ENCODE data around the gene ARHGAP45. TPM values are rescaled to one million over a fixed set of nuclear protein-coding genes. Genes with fewer than 3 reads are reported as not detected.

ARHGAP45 gene
- total RNA-seq, 1 experiment from 2014 or later: 45.3 TPM

GRCh38 chr19:1125601-1126467 is 58.9 kb downstream of the ARHGAP45 start:
- H3K9me3 ChIP-seq (ENCODE audit: low read length): no peaks in the 10 kb centered on the region
- no peaks in the 10 kb centered on the region for H3K9me2 ChIP-seq (replicated peaks; ENCODE audit: low read length)
- H3F3A ChIP-seq (ENCODE audit: low read length, unreplicated experiment): no peaks in the 10 kb centered on the region
- POLR2A ChIA-PET (ENCODE audit: unreplicated experiment): no interaction called here
- no peaks in the 10 kb centered on the region; the same call in 1 of the 2 replicates for H3K4me1 ChIP-seq (ENCODE audit: insufficient read depth, low read length)
- H3K27me3 ChIP-seq (ENCODE audit: low read length): no peaks in the 10 kb centered on the region
- CTCF ChIA-PET: no interaction called here
- DNase-seq (peak; percentile 12), ATAC-seq (peak; percentile 64)
- BruUV-seq (replicated peaks): no TSS peak
- H3K4me2 ChIP-seq (ENCODE audit: low read length): no peak overlapping the region
- H3K36me3 ChIP-seq (ENCODE audit: low read depth, low read length): peaks cover 24% of the 10 kb centered on the region
- H3K27ac ChIP-seq (ENCODE audit: low read length): no peak overlapping the region
- peaks cover 8% of the 10 kb centered on the region; the same call in 1 of the 2 replicates for H4K20me1 ChIP-seq (ENCODE audit: low read length)
- H3K9ac ChIP-seq (ENCODE audit: low read length): no peak overlapping the region
- peaks cover 23% of the 10 kb centered on the region for H3K79me2 ChIP-seq (ENCODE audit: low read length)
- intact Hi-C loops (cut with micrococcal nuclease): no loop called here
- no peak overlapping the region for H3K4me3 ChIP-seq (ENCODE audit: low read length)
- no peak overlapping the region for H2AFZ ChIP-seq (ENCODE audit: low read length)
- TF ChIP-seq EZH2phosphoT487 (IDR thresholded peaks at IDR 0.05; ENCODE audit: borderline replicate concordance, low read length) (no peak), EZH2 (IDR thresholded peaks at IDR 0.05; ENCODE audit: low read length, unreplicated experiment) (no peak)
- TF ChIP-seq, protein P1, sequence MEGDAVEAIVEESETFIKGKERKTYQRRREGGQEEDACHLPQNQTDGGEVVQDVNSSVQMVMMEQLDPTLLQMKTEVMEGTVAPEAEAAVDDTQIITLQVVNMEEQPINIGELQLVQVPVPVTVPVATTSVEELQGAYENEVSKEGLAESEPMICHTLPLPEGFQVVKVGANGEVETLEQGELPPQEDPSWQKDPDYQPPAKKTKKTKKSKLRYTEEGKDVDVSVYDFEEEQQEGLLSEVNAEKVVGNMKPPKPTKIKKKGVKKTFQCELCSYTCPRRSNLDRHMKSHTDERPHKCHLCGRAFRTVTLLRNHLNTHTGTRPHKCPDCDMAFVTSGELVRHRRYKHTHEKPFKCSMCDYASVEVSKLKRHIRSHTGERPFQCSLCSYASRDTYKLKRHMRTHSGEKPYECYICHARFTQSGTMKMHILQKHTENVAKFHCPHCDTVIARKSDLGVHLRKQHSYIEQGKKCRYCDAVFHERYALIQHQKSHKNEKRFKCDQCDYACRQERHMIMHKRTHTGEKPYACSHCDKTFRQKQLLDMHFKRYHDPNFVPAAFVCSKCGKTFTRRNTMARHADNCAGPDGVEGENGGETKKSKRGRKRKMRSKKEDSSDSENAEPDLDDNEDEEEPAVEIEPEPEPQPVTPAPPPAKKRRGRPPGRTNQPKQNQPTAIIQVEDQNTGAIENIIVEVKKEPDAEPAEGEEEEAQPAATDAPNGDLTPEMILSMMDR (conservative IDR thresholded peaks at IDR 0.05; ENCODE audit: low read depth, low read length): no peak

- no peaks in the 10 kb centered on the region; the same call in 1 of the 2 replicates for H3K4me1 ChIP-seq (ENCODE audit: insufficient read depth, low read length)
- intact Hi-C loops (cut with micrococcal nuclease): no loop called here
- H2AFZ ChIP-seq (ENCODE audit: low read length): no peak overlapping the region
- H3K4me3 ChIP-seq (ENCODE audit: low read length): no peak overlapping the region
- no peaks in the 10 kb centered on the region for H3K27me3 ChIP-seq (ENCODE audit: low read length)
- POLR2A ChIA-PET (ENCODE audit: unreplicated experiment): no interaction called here
- H3K9me2 ChIP-seq (replicated peaks; ENCODE audit: low read length): no peaks in the 10 kb centered on the region
- H3K36me3 ChIP-seq (ENCODE audit: low read depth, low read length): peaks cover 13% of the 10 kb centered on the region
- H3K27ac ChIP-seq (ENCODE audit: low read length): no peak overlapping the region
- peaks cover 34% of the 10 kb centered on the region for H3K79me2 ChIP-seq (ENCODE audit: low read length)
- CTCF ChIA-PET: no interaction called here
- BruUV-seq (replicated peaks): no TSS peak
- DNase-seq (no peak), ATAC-seq (no peak)
- TF ChIP-seq EZH2phosphoT487 (IDR thresholded peaks at IDR 0.05; ENCODE audit: borderline replicate concordance, low read length) (no peak), EZH2 (IDR thresholded peaks at IDR 0.05; ENCODE audit: low read length, unreplicated experiment) (no peak)
- TF ChIP-seq, protein P1 (conservative IDR thresholded peaks at IDR 0.05; ENCODE audit: low read depth, low read length): no peak
- H3K4me2 ChIP-seq (ENCODE audit: low read length): no peak overlapping the region
- H4K20me1 ChIP-seq (ENCODE audit: low read length): peaks cover 12% of the 10 kb centered on the region; the same call in 1 of the 2 replicates
- no peaks in the 10 kb centered on the region for H3F3A ChIP-seq (ENCODE audit: low read length, unreplicated experiment)
- H3K9me3 ChIP-seq (ENCODE audit: low read length): no peaks in the 10 kb centered on the region
- H3K9ac ChIP-seq (ENCODE audit: low read length): no peak overlapping the region
Observed at GRCh38 chr19:1126984-1127760, 60.2 kb downstream of the ARHGAP45 start.
